Kidney (tissue), 14 donors: ENCODE measurements around the gene KRTAP4-4. TPM values are rescaled to one million over a fixed set of nuclear protein-coding genes. Genes with fewer than 3 reads are reported as not detected.
"Not testable (repeated sequence)": the region's sequence is repeated elsewhere in the genome, so short reads cannot be mapped to it uniquely, and the experiment has no call there.

Experiments
- DNase-seq, 5 donors: peaks; one replicate each; pipeline ENCODE4 v3.0.0-alpha.2; 2013 to 2020
- FAIRE-seq: peaks from 2 replicates; lab custom pipeline; 2012; peaks lifted over from hg19 to GRCh38; lab: Jason Lieb, UNC
- H3K27ac ChIP-seq, 2 donors: one replicate each; pipeline ENCODE4 v1.7.0; 2013; ENCODE audit warnings: low read depth in 2 of 2, low read length in 2 of 2, inconsistent platforms in 1 of 2
- H3K27me3 ChIP-seq: one replicate; pipeline ENCODE4 v1.7.1; 2013; ENCODE audit warnings: low read length, inconsistent platforms; ENCODE audit not compliant: control insufficient read depth, insufficient read depth
- H3K36me3 ChIP-seq, 3 donors: one replicate each; pipeline versions ENCODE4 v1.7.0 to v1.7.1; 2013; ENCODE audit warnings: low read length in 3 of 3, control low read depth in 1 of 3, inconsistent platforms in 1 of 3; ENCODE audit not compliant: insufficient read depth in 3 of 3, control insufficient read depth in 2 of 3
- H3K4me1 ChIP-seq, 3 donors: one replicate each; pipeline versions ENCODE4 v1.7.0 to v1.7.1; 2013; ENCODE audit warnings: low read length in 3 of 3, inconsistent platforms in 1 of 3, low read depth in 1 of 3; ENCODE audit not compliant: control insufficient read depth in 2 of 3, insufficient read depth in 2 of 3
- H3K4me3 ChIP-seq, 3 donors: one replicate each; pipeline versions ENCODE4 v1.7.0 to v1.8.1; 2013; ENCODE audit warnings: low read length in 3 of 3, control low read depth in 1 of 3, inconsistent platforms in 1 of 3
- H3K9ac ChIP-seq, 3 donors: one replicate each; pipeline versions ENCODE4 v1.7.0 to v1.7.1; 2013; ENCODE audit warnings: low read length in 3 of 3, control low read depth in 1 of 3, inconsistent platforms in 1 of 3
- H3K9me3 ChIP-seq, 3 donors: one replicate each; pipeline versions ENCODE4 v1.7.0 to v1.7.1; 2013; ENCODE audit warnings: low read length in 3 of 3, control low read depth in 1 of 3, inconsistent platforms in 1 of 3; ENCODE audit not compliant: control insufficient read depth in 2 of 3, insufficient read depth in 1 of 3
- CTCF ChIP-seq: IDR thresholded peaks from 3 replicates; pipeline ENCODE4 v1.5.1; 2012; ENCODE audit warnings: mild to moderate bottlenecking, moderate library complexity, borderline replicate concordance; ENCODE audit not compliant: insufficient read depth; ENCODE audit errors: extremely low read depth
- intact Hi-C: fragments of 100-400 bp; cut with DNase I; formaldehyde crosslinking; loops from one replicate; pipeline ENCODE4 v1.11.1; 2022
- polyA plus RNA-seq: library from polyadenylated mRNA; stranded (reverse); fragments of 350-450 nt; fragmentation: Illumina TruSeq; extraction: RNeasy Lipid Tissue Mini Kit (QIAGEN cat#74804); gene quantifications from one replicate; pipeline ENCODE4 v1.2.3, GENCODE V29; 2014; ENCODE audit warnings: low read depth, low replicate concordance; ENCODE audit not compliant: insufficient read depth
- total RNA-seq: library from RNA; stranded (reverse); fragmentation: NEBNext Ultra II Directional; extraction: Animal tissue kit (Norgen Biotek cat#: 25700); gene quantifications from one replicate; pipeline ENCODE4 v1.2.1, GENCODE V29; 2021
- donor health status: control.
- donor health status: control.
- donor health status: control.
- donor health status: control.
- donor health status: control.
- donor health status: DM: yes; HTN: yes; CAD: no.
- donor health status: Normal renal cell carcinoma (clear cell type).

The KRTAP4-4 gene
- total and polyA plus RNA-seq, 2 donors from 2014 or later = not detected

GRCh38 chr17:41153856-41154255, 6.7 kb downstream of the KRTAP4-4 start:
- Histone ChIP-seq H3K9ac (no peak overlapping the region), H3K4me3 (no peak overlapping the region), H3K27me3 (no peaks in the 10 kb centered on the region), H3K9me3 (no peaks in the 10 kb centered on the region), H3K27ac (no peak overlapping the region), H3K36me3 (no peaks in the 10 kb centered on the region), H3K4me1 (no peaks in the 10 kb centered on the region)
- intact Hi-C loops = no loop called here
- DNase-seq (no peak), FAIRE-seq (no peak)
- no peak for TF ChIP-seq CTCF

- DNase-seq (no peak), FAIRE-seq (no peak)
- Histone ChIP-seq H3K27ac (no peak overlapping the region), H3K36me3 (no peaks in the 10 kb centered on the region), H3K4me1 (no peaks in the 10 kb centered on the region), H3K4me3 (no peak overlapping the region), H3K27me3 (no peaks in the 10 kb centered on the region), H3K9me3 (no peaks in the 10 kb centered on the region), H3K9ac (no peak overlapping the region)
- TF ChIP-seq CTCF = no peak
- intact Hi-C loops = no loop called here
Measured at GRCh38 chr17:41151525-41151924, 9.0 kb downstream of the KRTAP4-4 start.

- no peaks in the 10 kb centered on the region for H3K4me1 ChIP-seq
- no peaks in the 10 kb centered on the region for H3K27me3 ChIP-seq
- H3K4me3 ChIP-seq = no peak overlapping the region
- H3K9me3 ChIP-seq = no peaks in the 10 kb centered on the region
- intact Hi-C loops = no loop called here
- no peak overlapping the region for H3K9ac ChIP-seq
- FAIRE-seq (no peak), DNase-seq (no peak)
- TF ChIP-seq CTCF = no peak
- H3K36me3 ChIP-seq = no peaks in the 10 kb centered on the region
- no peak overlapping the region for H3K27ac ChIP-seq
Measured at GRCh38 chr17:41150026-41150425, 10.5 kb downstream of the KRTAP4-4 start.

- no peak for DNase-seq
- Histone ChIP-seq H3K27ac (no peak within 1 kb of the TSS), H3K27me3 (no peaks in the 10 kb centered on the region), H3K36me3 (no peaks in the 10 kb centered on the region), H3K9ac (no peak within 1 kb of the TSS), H3K4me3 (no peak within 1 kb of the TSS), H3K4me1 (no peaks in the 10 kb centered on the region), H3K9me3 (no peaks in the 10 kb centered on the region)
- TF ChIP-seq CTCF = no peak
- FAIRE-seq = no peak
- intact Hi-C loops = no loop called here
Measured at GRCh38 chr17:41149652-41149985, 10.9 kb downstream of the KRTAP4-4 start, which contains the start of gene KRTAP4-5. Gene KRTAP4-5, minus strand, starts transcription at chr17:41149825. Its CDS starts 58 bp downstream, at chr17:41149767.

GRCh38 chr17:41148971-41149651, 11.4 kb downstream of the KRTAP4-4 start:
- H3K9me3 ChIP-seq, H3K4me1 ChIP-seq, H3K27ac ChIP-seq, H3K27me3 ChIP-seq, H3K4me3 ChIP-seq, intact Hi-C loops, FAIRE-seq, H3K9ac ChIP-seq, H3K36me3 ChIP-seq, DNase-seq: not testable (repeated sequence)
